HEK293 (cell line): Measurements from ENCODE around the gene PKNOX2.

Source experiments
- CTCF ChIA-PET: fragments of 350-600 bp; formaldehyde crosslinking; extraction: SDS; loops from one replicate; lab custom pipeline; 2021; ENCODE audit warnings: antibody characterized with exemption; lab: Yijun Ruan, JAX
- POLR2A ChIA-PET: fragments of 300-600 bp; formaldehyde crosslinking; extraction: SDS; loops from one replicate; lab custom pipeline; 2020; ENCODE audit warnings: antibody characterized with exemption, inconsistent platforms; lab: Yijun Ruan, JAX
- H3K27ac ChIP-seq: fragments of 200-500 bp; sonication (Bioruptor generic); 2 replicates; pipeline ENCODE4 v1.5.1; 2014; ENCODE audit warnings: low read depth, low read length, control low read depth, inconsistent platforms; ENCODE audit errors: extremely low read depth
- H3K36me3 ChIP-seq, 2 experiments: fragments of 200-500 bp in 1 of 2; sonication (Bioruptor generic) in 1 of 2; 1 replicate in 1 of 2; 2 replicates in 1 of 2; pipeline ENCODE4 v1.5.1; 2014 to 2017; ENCODE audit warnings: inconsistent platforms in 2 of 2, low read length in 2 of 2; ENCODE audit not compliant: control insufficient read depth in 2 of 2, insufficient read depth in 1 of 2
- H3K4me1 ChIP-seq: fragments of 200-500 bp; sonication (Bioruptor generic); 2 replicates; pipeline ENCODE4 v1.5.1; 2014; ENCODE audit warnings: mild to moderate bottlenecking, low read length, inconsistent platforms; ENCODE audit not compliant: control insufficient read depth, insufficient read depth
- H3K4me3 ChIP-seq: 2 replicates; pipeline ENCODE4 v1.5.1; 2011; ENCODE audit warnings: low read depth, mild to moderate bottlenecking, control low read depth, low read length, moderate library complexity
- H3K9me3 ChIP-seq: fragments of 200-500 bp; sonication (Bioruptor generic); 2 replicates; pipeline ENCODE4 v1.5.1; 2014; ENCODE audit warnings: low read depth, low read length, inconsistent platforms; ENCODE audit not compliant: control insufficient read depth, insufficient read depth
- MZF1 ChIP-seq: fragments of 450-650 bp; formaldehyde crosslinking; IDR thresholded peaks from 2 replicates; pipeline ENCODE4 v1.5.1; 2017; ENCODE audit warnings: missing biosample characterization, missing genetic modification characterization, borderline replicate concordance
- OSR2 ChIP-seq: fragments of 450-650 bp; formaldehyde crosslinking; IDR thresholded peaks from 2 replicates; pipeline ENCODE4 v1.5.1; 2016; ENCODE audit warnings: missing biosample characterization, missing genetic modification characterization
- OVOL3 ChIP-seq: fragments of 450-650 bp; formaldehyde crosslinking; IDR thresholded peaks from 2 replicates; pipeline ENCODE4 v1.5.1; 2016; ENCODE audit warnings: missing biosample characterization, missing genetic modification characterization
- PRDM10 ChIP-seq: fragments of 450-650 bp; formaldehyde crosslinking; IDR thresholded peaks from 2 replicates; pipeline ENCODE4 v1.5.1; 2016; ENCODE audit warnings: missing biosample characterization, missing genetic modification characterization
- PRDM6 ChIP-seq: fragments of 450-650 bp; formaldehyde crosslinking; IDR thresholded peaks from 2 replicates; pipeline ENCODE4 v1.5.1; 2017; ENCODE audit warnings: missing biosample characterization, missing genetic modification characterization
- TRIM28 ChIP-seq: IDR thresholded peaks from 2 replicates; pipeline ENCODE4 v1.6.1; 2011; ENCODE audit warnings: low read length, control low read depth, borderline replicate concordance
- ZBTB21 ChIP-seq: fragments of 450-650 bp; formaldehyde crosslinking; IDR thresholded peaks from 2 replicates; pipeline ENCODE4 v1.5.1; 2017; ENCODE audit warnings: missing biosample characterization, missing genetic modification characterization
- ZNF146 ChIP-seq: fragments of 450-650 bp; formaldehyde crosslinking; IDR thresholded peaks from 2 replicates; pipeline ENCODE4 v1.5.1; 2016; ENCODE audit warnings: missing biosample characterization, missing genetic modification characterization
- ZNF169 ChIP-seq: fragments of 450-650 bp; formaldehyde crosslinking; IDR thresholded peaks from 2 replicates; pipeline ENCODE4 v1.5.1; 2016; ENCODE audit warnings: missing biosample characterization, missing genetic modification characterization
- ZNF175 ChIP-seq: fragments of 450-650 bp; formaldehyde crosslinking; IDR thresholded peaks from 2 replicates; pipeline ENCODE4 v1.5.1; 2016; ENCODE audit warnings: missing biosample characterization, missing genetic modification characterization
- ZNF223 ChIP-seq: fragments of 450-650 bp; formaldehyde crosslinking; IDR thresholded peaks from 2 replicates; pipeline ENCODE4 v1.5.1; 2016; ENCODE audit warnings: missing biosample characterization, missing genetic modification characterization
- ZNF280C ChIP-seq: fragments of 450-650 bp; formaldehyde crosslinking; IDR thresholded peaks from 2 replicates; pipeline ENCODE4 v1.5.1; 2016; ENCODE audit warnings: missing biosample characterization, missing genetic modification characterization
- ZNF311 ChIP-seq: fragments of 450-650 bp; formaldehyde crosslinking; IDR thresholded peaks from 2 replicates; pipeline ENCODE4 v1.5.1; 2017; ENCODE audit warnings: missing biosample characterization, missing genetic modification characterization, borderline replicate concordance
- ZNF354C ChIP-seq: fragments of 450-650 bp; formaldehyde crosslinking; IDR thresholded peaks from 2 replicates; pipeline ENCODE4 v1.5.1; 2016; ENCODE audit warnings: missing biosample characterization, missing genetic modification characterization, low read depth, borderline replicate concordance
- ZNF518A ChIP-seq: fragments of 450-650 bp; formaldehyde crosslinking; conservative IDR thresholded peaks from 2 replicates; pipeline ENCODE4 v1.5.1; 2016; ENCODE audit warnings: low read depth, missing biosample characterization, missing genetic modification characterization
- ZNF530 ChIP-seq: fragments of 450-650 bp; formaldehyde crosslinking; IDR thresholded peaks from 2 replicates; pipeline ENCODE4 v1.5.1; 2016; ENCODE audit warnings: low read depth, missing biosample characterization, missing genetic modification characterization
- ZNF677 ChIP-seq: fragments of 450-650 bp; IDR thresholded peaks from 2 replicates; pipeline ENCODE4 v1.5.0; 2018; ENCODE audit warnings: missing biosample characterization, mild to moderate bottlenecking, missing genetic modification characterization, moderate library complexity
- ZNF768 ChIP-seq: fragments of 450-650 bp; formaldehyde crosslinking; IDR thresholded peaks from 2 replicates; pipeline ENCODE4 v1.5.1; 2018; ENCODE audit warnings: missing biosample characterization, mild to moderate bottlenecking, missing genetic modification characterization
- ZSCAN23 ChIP-seq: fragments of 450-650 bp; formaldehyde crosslinking; IDR thresholded peaks from 2 replicates; pipeline ENCODE4 v1.5.1; 2016; ENCODE audit warnings: missing biosample characterization, missing genetic modification characterization

The PKNOX2 gene

GRCh38 chr11:125156346-125157117, 8.0 kb upstream of the PKNOX2 start:
- ChIA-PET CTCF (interaction anchor here (0.9 to 2.0 kb wide), 4 partner anchors 13 to 273 kb away, joined by 3 to 8 read pairs (median 5); no protein-coding TSS in a partner anchor), POLR2A (no interaction called here)
- no peak overlapping the region for H3K4me3 ChIP-seq
- no peak overlapping the region for H3K27ac ChIP-seq
- TF ChIP-seq ZNF169 (tag by site-specific recombination): no peak
- TF ChIP-seq OVOL3 (tag by site-specific recombination): no peak
- TF ChIP-seq ZNF223 (tag by site-specific recombination): no peak
- no peak for TF ChIP-seq ZNF677 (tag by site-specific recombination)
- no peak for TF ChIP-seq ZNF175 (tag by site-specific recombination)
- TF ChIP-seq PRDM10 (tag by site-specific recombination): no peak
- TF ChIP-seq ZNF518A (tag by site-specific recombination): no peak
- TF ChIP-seq ZNF146 (tag by site-specific recombination): no peak
- TF ChIP-seq MZF1: no peak
- TF ChIP-seq OSR2 (tag by site-specific recombination): no peak
- no peak for TF ChIP-seq ZNF768
- no peak for TF ChIP-seq PRDM6 (tag by site-specific recombination)
- TF ChIP-seq TRIM28: no peak
- TF ChIP-seq ZNF354C (tag by site-specific recombination): no peak
- TF ChIP-seq ZNF280C (tag by site-specific recombination): no peak
- TF ChIP-seq ZNF530 (tag by site-specific recombination): no peak
- no peak for TF ChIP-seq ZSCAN23
- no peak for TF ChIP-seq ZNF311 (tag by site-specific recombination)
- TF ChIP-seq ZBTB21 (tag by site-specific recombination): no peak
- H3K9me3 ChIP-seq: no peaks in the 10 kb centered on the region
- no peaks in the 10 kb centered on the region for H3K4me1 ChIP-seq
- no peaks in the 10 kb centered on the region for H3K36me3 ChIP-seq
